Measurements from ENCODE around the gene YKT6.

Gene YKT6

GRCh38 chr7:44220358-44221112 lies 19.8 kb downstream of the YKT6 start:
- no peak for DNase-seq

- no peak for DNase-seq
Observed at GRCh38 chr7:44221231-44221791, 20.5 kb downstream of the YKT6 start.

GRCh38 chr7:44222074-44222473 lies 21.3 kb downstream of the YKT6 start:
- DNase-seq: no peak

GRCh38 chr7:44222776-44223261 lies 22.0 kb downstream of the YKT6 start:
- DNase-seq: no peak

- no peak for DNase-seq
Observed at GRCh38 chr7:44223362-44224079, 22.7 kb downstream of the YKT6 start.

GRCh38 chr7:44224080-44224973 lies 23.5 kb downstream of the YKT6 start:
- DNase-seq: peak; percentile 88

- no peak for DNase-seq
Observed at GRCh38 chr7:44224974-44225565, 24.3 kb downstream of the YKT6 start.

GRCh38 chr7:44225566-44226395 lies 25.0 kb downstream of the YKT6 start:
- no peak for DNase-seq

- DNase-seq: no peak
Observed at GRCh38 chr7:44226396-44226753, 25.6 kb downstream of the YKT6 start.

- no peak for DNase-seq
Observed at GRCh38 chr7:44227911-44228310, 27.1 kb downstream of the YKT6 start.

- DNase-seq: no peak
Observed at GRCh38 chr7:44228571-44229350, 28.0 kb downstream of the YKT6 start.

GRCh38 chr7:44229546-44230105 lies 28.8 kb downstream of the YKT6 start:
- no peak for DNase-seq

- no peak for DNase-seq
Observed at GRCh38 chr7:44230286-44230685, 29.5 kb downstream of the YKT6 start.

- no peak for DNase-seq
Observed at GRCh38 chr7:44231088-44231487, 30.3 kb downstream of the YKT6 start.

- no peak for DNase-seq
Observed at GRCh38 chr7:44232396-44232795, 31.6 kb downstream of the YKT6 start.

- no peak for DNase-seq
Observed at GRCh38 chr7:44232901-44233715, 32.3 kb downstream of the YKT6 start.

GRCh38 chr7:44235066-44235465 lies 34.3 kb downstream of the YKT6 start:
- DNase-seq: no peak

- DNase-seq: no peak
Observed at GRCh38 chr7:44235582-44236332, 35.0 kb downstream of the YKT6 start.

- DNase-seq: no peak
Observed at GRCh38 chr7:44236333-44236728, 35.6 kb downstream of the YKT6 start.

Measured in NCI-H1105 (cell line).